A172 (cell line): Measurements from ENCODE around the gene DPF3. TPM values are rescaled to one million over a fixed set of nuclear protein-coding genes. Genes with fewer than 3 reads are reported as not detected.

Experiments
- DNase-seq: peaks from one replicate; pipeline ENCODE4 v3.0.0-alpha.2; 2015; ENCODE audit warnings: low spot score
- total RNA-seq: library from RNA; depleted of rRNA; stranded (reverse); fragments of >200 nt; shearing (Covaris generic); gene quantifications from 2 replicates; pipeline ENCODE4 v1.2.3, GENCODE V29; 2014

Gene DPF3
- total RNA-seq, 1 experiment from 2014 or later = 3.2 TPM

- no peak for DNase-seq
Observed at GRCh38 chr14:72600551-72601330, 293.2 kb downstream of the DPF3 start.

GRCh38 chr14:72599579-72600470 is 294.1 kb downstream of the DPF3 start:
- DNase-seq = no peak

GRCh38 chr14:72598306-72598705 is 295.6 kb downstream of the DPF3 start:
- no peak for DNase-seq

GRCh38 chr14:72597252-72598233 is 296.4 kb downstream of the DPF3 start:
- DNase-seq = no peak

- no peak for DNase-seq
Observed at GRCh38 chr14:72595152-72595862, 298.6 kb downstream of the DPF3 start.

- DNase-seq = no peak
Observed at GRCh38 chr14:72594099-72594901, 299.6 kb downstream of the DPF3 start.

GRCh38 chr14:72591391-72591790 is 302.5 kb downstream of the DPF3 start:
- DNase-seq = no peak

- no peak for DNase-seq
Observed at GRCh38 chr14:72590577-72590976, 303.3 kb downstream of the DPF3 start.

GRCh38 chr14:72589652-72590051 is 304.2 kb downstream of the DPF3 start:
- no peak for DNase-seq

GRCh38 chr14:72588521-72588920 is 305.4 kb downstream of the DPF3 start:
- DNase-seq = no peak

- no peak for DNase-seq
Observed at GRCh38 chr14:72583316-72584272, 310.3 kb downstream of the DPF3 start.

GRCh38 chr14:72582582-72582981 is 311.3 kb downstream of the DPF3 start:
- no peak for DNase-seq

GRCh38 chr14:72578514-72578913 is 315.4 kb downstream of the DPF3 start:
- no peak for DNase-seq

GRCh38 chr14:72577521-72577920 is 316.4 kb downstream of the DPF3 start:
- no peak for DNase-seq

GRCh38 chr14:72576258-72576657 is 317.6 kb downstream of the DPF3 start:
- no peak for DNase-seq

- no peak for DNase-seq
Observed at GRCh38 chr14:72574715-72575114, 319.2 kb downstream of the DPF3 start.

GRCh38 chr14:72573725-72574417 is 320.0 kb downstream of the DPF3 start:
- no peak for DNase-seq
